ENCODE results near the gene UCN3. TPM values are rescaled to one million over a fixed set of nuclear protein-coding genes. Genes with fewer than 3 reads are reported as not detected.

Gene UCN3
- total RNA-seq, 1 donor, result not detected

- Histone ChIP-seq H3K4me3 (ENCODE audit: insufficient read depth, low read length) (peak overlapping the region; percentile 27), H2AFZ (ENCODE audit: low read length) (no peak overlapping the region), H3K36me3 (ENCODE audit: insufficient read depth, low read length) (no peaks in the 10 kb centered on the region), H3K27me3 (ENCODE audit: insufficient read depth, low read length) (no peaks in the 10 kb centered on the region), H3K9me3 (ENCODE audit: low read depth, low read length) (no peaks in the 10 kb centered on the region), H3K79me2 (ENCODE audit: insufficient read depth, low read length) (peaks cover 52% of the 10 kb centered on the region), H3K27ac (ENCODE audit: low read depth, low read length) (peak overlapping the region; percentile 43), H4K20me1 (ENCODE audit: insufficient read depth, low read length) (no peaks in the 10 kb centered on the region), H3K4me1 (ENCODE audit: insufficient read depth, low read length) (peaks cover 16% of the 10 kb centered on the region), H3K4me2 (ENCODE audit: insufficient read depth, low read length) (peak overlapping the region; percentile 71)
- no peak for TF ChIP-seq CTCF (IDR thresholded peaks at IDR 0.05; ENCODE audit: extremely low read depth, low read depth, low read length)
- no peak for DNase-seq (ENCODE audit: insufficient read length, low spot score, missing footprints)
Measured at GRCh38 chr10:5423771-5424170, 59.0 kb downstream of the UCN3 start.

Other genes with a start within 250 kb of the UCN3 start
- not detected in 2 replicates for gene AKR1C8, start 179.8 kb upstream of the UCN3 start, total RNA-seq
- not detected in 2 replicates for gene AKR1C4, start 168.1 kb upstream of the UCN3 start, total RNA-seq
- gene TUBAL3, start 39.9 kb downstream of the UCN3 start, total RNA-seq, result not detected in 2 replicates
- gene NET1, start 47.6 kb downstream of the UCN3 start, total RNA-seq, result 51.0 and 74.0 TPM in 2 replicates
- not detected in 2 replicates for gene CALML5, start 134.6 kb downstream of the UCN3 start, total RNA-seq
- gene CALML3, start 160.0 kb downstream of the UCN3 start, total RNA-seq, result not detected in 2 replicates